HepG2 (cell line): Measurements from ENCODE around the gene ESRP2. TPM values are rescaled to one million over a fixed set of nuclear protein-coding genes. Genes with fewer than 3 reads are reported as not detected.

Source experiments
- AKAP8 ChIP-seq: sonication (generic); formaldehyde crosslinking; IDR thresholded peaks from 2 replicates; pipeline ENCODE4 v1.5.1; 2020; ENCODE audit warnings: mild to moderate bottlenecking, missing genetic modification reagents
- GLI4 ChIP-seq: sonication (generic); formaldehyde crosslinking; IDR thresholded peaks from 2 replicates; pipeline ENCODE4 v1.5.1; 2020; ENCODE audit warnings: missing genetic modification reagents, mild to moderate bottlenecking, moderate library complexity, borderline replicate concordance
- IRX3 ChIP-seq: sonication (generic); formaldehyde crosslinking; IDR thresholded peaks from 2 replicates; pipeline ENCODE4 v1.8.1; 2023; ENCODE audit warnings: mild to moderate bottlenecking, low read depth, missing genetic modification reagents, borderline replicate concordance
- ISX ChIP-seq: sonication (generic); formaldehyde crosslinking; conservative IDR thresholded peaks from 2 replicates; pipeline ENCODE4 v1.5.0; 2020; ENCODE audit warnings: missing genetic modification reagents
- JUNB ChIP-seq: sonication (generic); formaldehyde crosslinking; IDR thresholded peaks from 2 replicates; pipeline ENCODE4 v1.8.0; 2022; ENCODE audit warnings: missing genetic modification reagents, mild to moderate bottlenecking, borderline replicate concordance
- KLF12 ChIP-seq: sonication (generic); formaldehyde crosslinking; IDR thresholded peaks from 2 replicates; pipeline ENCODE4 v1.4.0; 2020; ENCODE audit warnings: missing genetic modification reagents, borderline replicate concordance
- MED1 ChIP-seq: sonication (generic); formaldehyde crosslinking; IDR thresholded peaks from 2 replicates; pipeline ENCODE4 v1.4.0; 2020; ENCODE audit warnings: missing genetic modification reagents
- NFYB ChIP-seq: sonication (generic); formaldehyde crosslinking; IDR thresholded peaks from 2 replicates; pipeline ENCODE4 v1.4.0; 2020; ENCODE audit warnings: missing genetic modification reagents
- NR0B2 ChIP-seq: sonication (generic); formaldehyde crosslinking; IDR thresholded peaks from 2 replicates; pipeline ENCODE4 v1.4.0; 2020; ENCODE audit warnings: mild to moderate bottlenecking, missing genetic modification reagents
- PTBP1 ChIP-seq: fragments of 200-400 bp; formaldehyde crosslinking; IDR thresholded peaks from 2 replicates; pipeline ENCODE4 v1.6.1; 2018; ENCODE audit warnings: low read length, low read depth; ENCODE audit not compliant: poor library complexity, severe bottlenecking
- UBTF ChIP-seq: sonication (generic); formaldehyde crosslinking; IDR thresholded peaks from 2 replicates; pipeline ENCODE4 v1.4.0; 2020; ENCODE audit warnings: mild to moderate bottlenecking, missing genetic modification reagents
- ZNF205 ChIP-seq: IDR thresholded peaks from 2 replicates; pipeline ENCODE4 v1.6.1; 2018; ENCODE audit warnings: missing biosample characterization, missing genetic modification reagents
- ZNF34 ChIP-seq: sonication (generic); formaldehyde crosslinking; IDR thresholded peaks from 2 replicates; pipeline ENCODE4 v1.4.0; 2020; ENCODE audit warnings: mild to moderate bottlenecking, missing genetic modification reagents, borderline replicate concordance
- ZNF605 ChIP-seq: sonication (generic); formaldehyde crosslinking; IDR thresholded peaks from 2 replicates; pipeline ENCODE4 v1.8.0; 2022; ENCODE audit warnings: mild to moderate bottlenecking, missing genetic modification reagents
- ZNF672 ChIP-seq: sonication (generic); formaldehyde crosslinking; IDR thresholded peaks from 2 replicates; pipeline ENCODE4 v1.8.1; 2022; ENCODE audit warnings: missing genetic modification reagents
- polyA plus RNA-seq, 8 experiments: library from polyadenylated mRNA; depleted of rRNA in 3 of 8; stranded (reverse) in 7 of 8; unstranded in 1 of 8; fragments of >200 nt; fragmentation: Illumina TruSeq in 4 of 8; extraction: Trizol in 4 of 8; gene quantifications; 2 replicates each; pipeline versions ENCODE4 v1.2.1 to v1.2.3, GENCODE V29; 2011 to 2016; ENCODE audit warnings: low read depth in 4 of 8, missing spikeins in 1 of 8, mixed read lengths in 1 of 8; ENCODE audit not compliant: insufficient read depth in 1 of 8
- total RNA-seq, 5 experiments: library from RNA; depleted of rRNA; stranded (reverse); fragments of >200 nt; fragmentation: Illumina TruSeq; extraction: Trizol; gene quantifications; 2 replicates each; pipeline ENCODE4 v1.2.3, GENCODE V29; 2016; ENCODE audit warnings: low read depth in 1 of 5
- TF ChIP-seq, protein P1 (sequence below): sonication (generic); formaldehyde crosslinking; IDR thresholded peaks from 2 replicates; pipeline ENCODE4 v1.4.0; 2020; ENCODE audit warnings: missing genetic modification reagents
- TF ChIP-seq, protein P2 (sequence below): sonication (generic); formaldehyde crosslinking; IDR thresholded peaks from 2 replicates; pipeline ENCODE4 v1.8.0; 2022; ENCODE audit warnings: mild to moderate bottlenecking, missing genetic modification reagents, moderate library complexity
- TF ChIP-seq, protein P3 (sequence below): fragments of 450-650 bp; IDR thresholded peaks from 2 replicates; pipeline ENCODE4 v1.6.1; 2016
- TF ChIP-seq, protein P4 (sequence below): sonication (generic); formaldehyde crosslinking; IDR thresholded peaks from 2 replicates; pipeline ENCODE4 v1.8.0; 2022; ENCODE audit warnings: missing genetic modification reagents, mild to moderate bottlenecking, inconsistent platforms, borderline replicate concordance

The ESRP2 gene
- total and polyA plus RNA-seq, 2 of the 13 experiments (the other 11 are each of a cell fraction or from before 2014, with no cell fraction given), result 21.1 to 32.4 TPM

- TF ChIP-seq, protein P1, sequence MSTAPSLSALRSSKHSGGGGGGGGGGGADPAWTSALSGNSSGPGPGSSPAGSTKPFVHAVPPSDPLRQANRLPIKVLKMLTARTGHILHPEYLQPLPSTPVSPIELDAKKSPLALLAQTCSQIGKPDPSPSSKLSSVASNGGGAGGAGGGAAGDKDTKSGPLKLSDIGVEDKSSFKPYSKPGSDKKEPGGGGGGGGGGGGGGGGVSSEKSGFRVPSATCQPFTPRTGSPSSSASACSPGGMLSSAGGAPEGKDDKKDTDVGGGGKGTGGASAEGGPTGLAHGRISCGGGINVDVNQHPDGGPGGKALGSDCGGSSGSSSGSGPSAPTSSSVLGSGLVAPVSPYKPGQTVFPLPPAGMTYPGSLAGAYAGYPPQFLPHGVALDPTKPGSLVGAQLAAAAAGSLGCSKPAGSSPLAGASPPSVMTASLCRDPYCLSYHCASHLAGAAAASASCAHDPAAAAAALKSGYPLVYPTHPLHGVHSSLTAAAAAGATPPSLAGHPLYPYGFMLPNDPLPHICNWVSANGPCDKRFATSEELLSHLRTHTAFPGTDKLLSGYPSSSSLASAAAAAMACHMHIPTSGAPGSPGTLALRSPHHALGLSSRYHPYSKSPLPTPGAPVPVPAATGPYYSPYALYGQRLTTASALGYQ, result peak; percentile 29; the same call in 1 of the 2 replicates
- TF ChIP-seq NFYB (CRISPR knock-in tag) (no peak), KLF12 (0 out of 2 replicates have a peak, but pooled peaks have one; percentile 12), UBTF (CRISPR knock-in tag) (peak; percentile 34; the same call in 1 of the 2 replicates), PTBP1 (peak; percentile 88), JUNB (CRISPR knock-in tag) (no peak), ZNF672 (CRISPR knock-in tag) (no peak), AKAP8 (CRISPR knock-in tag) (0 out of 2 replicates have a peak, but pooled peaks have one; percentile 27), GLI4 (CRISPR knock-in tag) (no peak), ZNF205 (CRISPR knock-in tag) (0 out of 2 replicates have a peak, but pooled peaks have one; percentile 2), MED1 (peak; percentile 70), ZNF34 (CRISPR knock-in tag) (0 out of 2 replicates have a peak, but pooled peaks have one; percentile 33), IRX3 (CRISPR knock-in tag) (peak; percentile 85; the same call in 1 of the 2 replicates), NR0B2 (CRISPR knock-in tag) (peak; percentile 81; the same call in 1 of the 2 replicates), ISX (CRISPR knock-in tag) (no peak), ZNF605 (CRISPR knock-in tag) (no peak)
- TF ChIP-seq, protein P2, sequence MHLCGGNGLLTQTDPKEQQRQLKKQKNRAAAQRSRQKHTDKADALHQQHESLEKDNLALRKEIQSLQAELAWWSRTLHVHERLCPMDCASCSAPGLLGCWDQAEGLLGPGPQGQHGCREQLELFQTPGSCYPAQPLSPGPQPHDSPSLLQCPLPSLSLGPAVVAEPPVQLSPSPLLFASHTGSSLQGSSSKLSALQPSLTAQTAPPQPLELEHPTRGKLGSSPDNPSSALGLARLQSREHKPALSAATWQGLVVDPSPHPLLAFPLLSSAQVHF (CRISPR knock-in tag), result peak; percentile 79
- TF ChIP-seq, protein P3, sequence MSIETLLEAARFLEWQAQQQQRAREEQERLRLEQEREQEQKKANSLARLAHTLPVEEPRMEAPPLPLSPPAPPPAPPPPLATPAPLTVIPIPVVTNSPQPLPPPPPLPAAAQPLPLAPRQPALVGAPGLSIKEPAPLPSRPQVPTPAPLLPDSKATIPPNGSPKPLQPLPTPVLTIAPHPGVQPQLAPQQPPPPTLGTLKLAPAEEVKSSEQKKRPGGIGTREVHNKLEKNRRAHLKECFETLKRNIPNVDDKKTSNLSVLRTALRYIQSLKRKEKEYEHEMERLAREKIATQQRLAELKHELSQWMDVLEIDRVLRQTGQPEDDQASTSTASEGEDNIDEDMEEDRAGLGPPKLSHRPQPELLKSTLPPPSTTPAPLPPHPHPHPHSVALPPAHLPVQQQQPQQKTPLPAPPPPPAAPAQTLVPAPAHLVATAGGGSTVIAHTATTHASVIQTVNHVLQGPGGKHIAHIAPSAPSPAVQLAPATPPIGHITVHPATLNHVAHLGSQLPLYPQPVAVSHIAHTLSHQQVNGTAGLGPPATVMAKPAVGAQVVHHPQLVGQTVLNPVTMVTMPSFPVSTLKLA, result no peak
- TF ChIP-seq, protein P4, sequence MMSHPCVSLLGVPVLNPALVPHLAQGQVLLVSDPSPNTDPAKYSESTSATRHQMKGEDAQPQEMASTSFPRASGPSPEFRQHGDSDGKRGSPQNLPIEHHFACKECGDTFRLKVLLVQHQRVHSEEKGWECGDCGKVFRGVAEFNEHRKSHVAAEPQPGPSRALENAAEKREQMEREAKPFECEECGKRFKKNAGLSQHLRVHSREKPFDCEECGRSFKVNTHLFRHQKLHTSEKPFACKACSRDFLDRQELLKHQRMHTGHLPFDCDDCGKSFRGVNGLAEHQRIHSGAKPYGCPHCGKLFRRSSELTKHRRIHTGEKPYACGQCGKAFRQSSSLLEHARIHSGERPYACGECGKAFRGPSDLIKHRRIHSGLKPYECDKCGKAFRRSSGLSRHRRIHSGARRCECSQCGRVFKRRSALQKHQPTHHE, result no peak
These were observed 28.5 kb upstream of the ESRP2 start, which contains the start of gene SLC7A6 (continued) for GRCh38 chr16:68264128-68265077.
